GM12873 (cell line): ENCODE data around the gene TMEM41B.

Source experiments
- CTCF ChIP-seq: IDR thresholded peaks from 2 replicates; pipeline ENCODE4 v1.5.1; 2012; ENCODE audit warnings: low read depth, mild to moderate bottlenecking, moderate library complexity, low read length, control low read depth; ENCODE audit not compliant: insufficient read depth; ENCODE audit errors: missing control alignments

Gene TMEM41B

GRCh38 chr11:9314291-9315077, at the start of gene TMEM41B:
Gene TMEM41B, minus strand, starts transcription at chr11:9314593. Its CDS starts 152 bp downstream, at chr11:9314441.
- TF ChIP-seq CTCF, result no peak

GRCh38 chr11:9362393-9362863, 48.0 kb upstream of the TMEM41B start:
- TF ChIP-seq CTCF, result no peak

- TF ChIP-seq CTCF, result no peak
Observed at GRCh38 chr11:9357041-9357440, 42.6 kb upstream of the TMEM41B start.

- no peak for TF ChIP-seq CTCF
Observed at GRCh38 chr11:9351321-9351881, 37.0 kb upstream of the TMEM41B start.

- no peak for TF ChIP-seq CTCF
Observed at GRCh38 chr11:9347100-9347499, 32.7 kb upstream of the TMEM41B start.

- TF ChIP-seq CTCF, result no peak
Observed at GRCh38 chr11:9344061-9344680, 29.8 kb upstream of the TMEM41B start.

- no peak for TF ChIP-seq CTCF
Observed at GRCh38 chr11:9341638-9342178, 27.3 kb upstream of the TMEM41B start.
